G401 (cell line): ENCODE measurements around the gene USP32. TPM values are rescaled to one million over a fixed set of nuclear protein-coding genes. Genes with fewer than 3 reads are reported as not detected.

Source experiments
- DNase-seq: peaks from one replicate; pipeline ENCODE4 v3.0.0-alpha.2; 2015; ENCODE audit warnings: low spot score
- in situ Hi-C: cut with HindIII; loops from 2 replicates; pipeline ENCODE4 v1.10.0; 2016; ENCODE audit warnings: low sequenced_read_pairs, mixed read lengths
- total RNA-seq: library from RNA; depleted of rRNA; stranded (reverse); fragments of >200 nt; shearing (Covaris generic); gene quantifications from 2 replicates; pipeline ENCODE4 v1.2.3, GENCODE V29; 2014; rRNA removed

USP32 gene
- total RNA-seq, 1 experiment from 2014 or later: 42.4 TPM

GRCh38 chr17:60129164-60129563 lies 262.8 kb downstream of the USP32 start:
- no peak for DNase-seq
- in situ Hi-C loops: no loop called here

Other genes starting within 250 kb of the USP32 start
- gene CA4, start 242.2 kb downstream of the USP32 start, total RNA-seq: not detected in 2 replicates
- gene CHCT1, start 30.4 kb upstream of the USP32 start, total RNA-seq: not detected in 2 replicates
- gene APPBP2, start 134.1 kb upstream of the USP32 start, total RNA-seq: 32.7 and 34.7 TPM in 2 replicates
- gene PPM1D, start 208.1 kb upstream of the USP32 start, total RNA-seq: 17.2 and 31.4 TPM in 2 replicates